DND-41 (cell line): ENCODE data around the gene HMG20A.

ENCODE experiments used
- ATAC-seq: fragments of 200-7000 bp; cut with Tn5 transposase; 3 replicates; pipeline ENCODE4 v1.9.1; 2021; ENCODE audit warnings: low read depth; ENCODE audit not compliant: insufficient read depth
- DNase-seq: peaks from one replicate; pipeline ENCODE4 v3.0.0-alpha.2; 2020
- H2AFZ ChIP-seq: 2 replicates; pipeline ENCODE4 v1.6.0; 2012; ENCODE audit warnings: low read depth, low read length
- H3K27ac ChIP-seq: 2 replicates; pipeline ENCODE4 v1.5.1; 2012; ENCODE audit warnings: low read length, inconsistent platforms
- H3K27me3 ChIP-seq: fragments of 200-600 bp; sonication (generic); 2 replicates; pipeline ENCODE4 v1.6.0; 2012; ENCODE audit warnings: low read length, mild to moderate bottlenecking, inconsistent platforms; ENCODE audit not compliant: insufficient read depth, poor library complexity
- H3K36me3 ChIP-seq: 2 replicates; pipeline ENCODE4 v1.5.1; 2012; ENCODE audit warnings: low read length, inconsistent platforms; ENCODE audit not compliant: insufficient read depth
- H3K4me1 ChIP-seq: 2 replicates; pipeline ENCODE4 v1.5.1; 2012; ENCODE audit warnings: mild to moderate bottlenecking, low read length; ENCODE audit not compliant: insufficient read depth
- H3K4me2 ChIP-seq: 2 replicates; pipeline ENCODE4 v1.6.0; 2012; ENCODE audit warnings: mild to moderate bottlenecking, moderate library complexity, low read length, inconsistent platforms; ENCODE audit not compliant: insufficient read depth
- H3K4me3 ChIP-seq, 2 experiments: fragments of 200-600 bp in 1 of 2; shearing (Covaris generic) in 1 of 2; 2 replicates each; pipeline ENCODE4 v1.5.1; 2012 to 2016; ENCODE audit warnings: inconsistent platforms in 2 of 2, low read length in 2 of 2, mild to moderate bottlenecking in 2 of 2, low read depth in 1 of 2, moderate library complexity in 1 of 2
- H3K79me2 ChIP-seq: 2 replicates; pipeline ENCODE4 v1.6.0; 2012; ENCODE audit warnings: low read length, inconsistent platforms; ENCODE audit not compliant: insufficient read depth
- H3K9ac ChIP-seq: 2 replicates; pipeline ENCODE4 v1.6.0; 2012; ENCODE audit warnings: low read depth, mild to moderate bottlenecking, inconsistent platforms, low read length, moderate library complexity
- H3K9me3 ChIP-seq: 2 replicates; pipeline ENCODE4 v1.5.1; 2012; ENCODE audit warnings: low read length, moderate library complexity, mild to moderate bottlenecking, inconsistent platforms; ENCODE audit not compliant: insufficient read depth, severe bottlenecking
- H4K20me1 ChIP-seq: 2 replicates; pipeline ENCODE4 v1.6.0; 2012; ENCODE audit warnings: low read length; ENCODE audit not compliant: insufficient read depth
- EZH2 ChIP-seq: IDR thresholded peaks from 3 replicates; pipeline ENCODE4 v1.6.1; 2012; ENCODE audit warnings: borderline replicate concordance, low read depth, mild to moderate bottlenecking, moderate library complexity, low read length, inconsistent platforms; ENCODE audit not compliant: severe bottlenecking
- TF ChIP-seq, protein P1 (sequence below): IDR thresholded peaks from 2 replicates; pipeline ENCODE4 v1.5.1; 2012; ENCODE audit warnings: borderline replicate concordance, low read length, moderate library complexity, mild to moderate bottlenecking; ENCODE audit not compliant: poor library complexity, severe bottlenecking; ENCODE audit errors: extremely low read depth

Gene HMG20A

GRCh38 chr15:77395013-77395774 lies 25.5 kb upstream of the HMG20A start:
- Histone ChIP-seq H2AFZ (no peak overlapping the region), H3K9ac (no peak overlapping the region), H3K79me2 (peaks cover 58% of the 10 kb centered on the region), H4K20me1 (peaks cover 17% of the 10 kb centered on the region; the same call in 1 of the 2 replicates), H3K9me3 (peaks cover 22% of the 10 kb centered on the region), H3K27me3 (no peaks in the 10 kb centered on the region), H3K27ac (no peak overlapping the region), H3K4me1 (no peaks in the 10 kb centered on the region), H3K4me3 (no peak overlapping the region), H3K36me3 (no peaks in the 10 kb centered on the region), H3K4me2 (no peak overlapping the region)
- ATAC-seq (no peak), DNase-seq (no peak)
- TF ChIP-seq, protein P1, sequence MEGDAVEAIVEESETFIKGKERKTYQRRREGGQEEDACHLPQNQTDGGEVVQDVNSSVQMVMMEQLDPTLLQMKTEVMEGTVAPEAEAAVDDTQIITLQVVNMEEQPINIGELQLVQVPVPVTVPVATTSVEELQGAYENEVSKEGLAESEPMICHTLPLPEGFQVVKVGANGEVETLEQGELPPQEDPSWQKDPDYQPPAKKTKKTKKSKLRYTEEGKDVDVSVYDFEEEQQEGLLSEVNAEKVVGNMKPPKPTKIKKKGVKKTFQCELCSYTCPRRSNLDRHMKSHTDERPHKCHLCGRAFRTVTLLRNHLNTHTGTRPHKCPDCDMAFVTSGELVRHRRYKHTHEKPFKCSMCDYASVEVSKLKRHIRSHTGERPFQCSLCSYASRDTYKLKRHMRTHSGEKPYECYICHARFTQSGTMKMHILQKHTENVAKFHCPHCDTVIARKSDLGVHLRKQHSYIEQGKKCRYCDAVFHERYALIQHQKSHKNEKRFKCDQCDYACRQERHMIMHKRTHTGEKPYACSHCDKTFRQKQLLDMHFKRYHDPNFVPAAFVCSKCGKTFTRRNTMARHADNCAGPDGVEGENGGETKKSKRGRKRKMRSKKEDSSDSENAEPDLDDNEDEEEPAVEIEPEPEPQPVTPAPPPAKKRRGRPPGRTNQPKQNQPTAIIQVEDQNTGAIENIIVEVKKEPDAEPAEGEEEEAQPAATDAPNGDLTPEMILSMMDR, result no peak
- TF ChIP-seq EZH2, result no peak

- H2AFZ ChIP-seq, result no peak overlapping the region
- peaks cover 25% of the 10 kb centered on the region for H3K9me3 ChIP-seq
- no peak for TF ChIP-seq EZH2
- TF ChIP-seq, protein P1, result no peak
- H3K9ac ChIP-seq, result no peak overlapping the region
- no peak overlapping the region for H3K4me3 ChIP-seq
- peaks cover 14% of the 10 kb centered on the region; the same call in 1 of the 2 replicates for H4K20me1 ChIP-seq
- DNase-seq (no peak), ATAC-seq (no peak)
- no peaks in the 10 kb centered on the region for H3K4me1 ChIP-seq
- H3K27me3 ChIP-seq, result no peaks in the 10 kb centered on the region
- no peak overlapping the region for H3K4me2 ChIP-seq
- no peaks in the 10 kb centered on the region for H3K36me3 ChIP-seq
- H3K27ac ChIP-seq, result no peak overlapping the region
- peaks cover 64% of the 10 kb centered on the region for H3K79me2 ChIP-seq
These were observed 24.0 kb upstream of the HMG20A start for GRCh38 chr15:77396692-77397091.

GRCh38 chr15:77398927-77399326 lies 21.8 kb upstream of the HMG20A start:
- no peaks in the 10 kb centered on the region for H4K20me1 ChIP-seq
- H3K9ac ChIP-seq, result no peak overlapping the region
- no peaks in the 10 kb centered on the region for H3K27me3 ChIP-seq
- H3K4me3 ChIP-seq, result no peak overlapping the region
- H2AFZ ChIP-seq, result no peak overlapping the region
- TF ChIP-seq, protein P1, result no peak
- no peak for TF ChIP-seq EZH2
- peaks cover 25% of the 10 kb centered on the region for H3K9me3 ChIP-seq
- ATAC-seq (no peak), DNase-seq (no peak)
- no peaks in the 10 kb centered on the region for H3K36me3 ChIP-seq
- H3K4me2 ChIP-seq, result no peak overlapping the region
- H3K27ac ChIP-seq, result no peak overlapping the region
- no peaks in the 10 kb centered on the region for H3K4me1 ChIP-seq
- H3K79me2 ChIP-seq, result peaks cover 63% of the 10 kb centered on the region

DNA sequence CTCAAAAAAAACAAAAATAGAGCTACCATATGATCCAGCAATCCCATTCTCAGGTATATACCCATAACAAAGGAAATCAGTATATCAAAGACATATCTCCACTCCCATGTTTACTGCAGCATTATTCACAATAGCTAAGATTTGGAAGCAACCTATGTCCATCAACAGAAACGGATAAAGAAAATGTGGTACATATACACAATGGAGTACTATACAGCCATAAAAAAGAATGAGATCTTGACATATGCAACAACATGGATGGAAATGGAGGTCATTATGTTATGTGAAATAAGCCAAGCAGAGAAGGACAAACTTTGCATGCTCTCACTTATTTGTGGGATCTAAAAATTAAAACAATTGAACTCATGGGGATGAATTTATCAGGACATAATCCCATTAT lies 20.4 kb upstream of the HMG20A start:
- H2AFZ ChIP-seq, result no peak overlapping the region

More for the DNA sequence above, 20.4 kb upstream of the HMG20A start:
- Histone ChIP-seq H3K27ac (no peak overlapping the region), H3K4me2 (no peak overlapping the region), H3K9ac (no peak overlapping the region), H3K4me1 (no peaks in the 10 kb centered on the region), H3K27me3 (no peaks in the 10 kb centered on the region), H3K36me3 (no peaks in the 10 kb centered on the region), H3K9me3 (peaks cover 22% of the 10 kb centered on the region), H3K79me2 (peaks cover 54% of the 10 kb centered on the region), H4K20me1 (no peaks in the 10 kb centered on the region), H3K4me3 (no peak overlapping the region)
- DNase-seq (no peak), ATAC-seq (no peak)
- TF ChIP-seq, protein P1, result no peak
- TF ChIP-seq EZH2, result no peak
